Hepatocyte (in vitro differentiated cells): ENCODE results near the gene HLA-DPB1. TPM values are rescaled to one million over a fixed set of nuclear protein-coding genes. Genes with fewer than 3 reads are reported as not detected.

ENCODE experiments used
- DNase-seq: peaks from one replicate; pipeline ENCODE4 v3.0.0-alpha.2; 2016; ENCODE audit warnings: low spot score
- H2AFZ ChIP-seq: fragments of 200-600 bp; sonication (generic); 2 replicates; pipeline ENCODE4 v1.6.0; 2016; ENCODE audit warnings: antibody characterized with exemption, mild to moderate bottlenecking
- H3K27ac ChIP-seq: fragments of 200-600 bp; sonication (generic); 2 replicates; pipeline ENCODE4 v1.5.1; 2016; ENCODE audit warnings: mild to moderate bottlenecking
- H3K27me3 ChIP-seq: fragments of 200-600 bp; sonication (generic); 2 replicates; pipeline ENCODE4 v1.6.1; 2016
- H3K36me3 ChIP-seq: fragments of 200-600 bp; sonication (generic); replicated peaks from 2 replicates; pipeline ENCODE4 v1.5.1; 2016; ENCODE audit warnings: low read depth; ENCODE audit not compliant: insufficient read depth
- H3K4me1 ChIP-seq: fragments of 200-600 bp; sonication (generic); 2 replicates; pipeline ENCODE4 v1.5.1; 2016; ENCODE audit warnings: mild to moderate bottlenecking, moderate library complexity; ENCODE audit not compliant: insufficient read depth
- H3K4me2 ChIP-seq: fragments of 200-600 bp; sonication (generic); 2 replicates; pipeline ENCODE4 v1.6.0; 2016
- H3K4me3 ChIP-seq: fragments of 200-600 bp; sonication (generic); 2 replicates; pipeline ENCODE4 v1.5.1; 2016; ENCODE audit warnings: mild to moderate bottlenecking
- H3K79me2 ChIP-seq: fragments of 200-600 bp; sonication (generic); 2 replicates; pipeline ENCODE4 v1.6.0; 2017; ENCODE audit warnings: mild to moderate bottlenecking
- H3K9me2 ChIP-seq: fragments of 200-600 bp; sonication (generic); replicated peaks from 2 replicates; pipeline ENCODE4 v1.6.0; 2017; ENCODE audit warnings: mild to moderate bottlenecking; ENCODE audit not compliant: insufficient read depth
- H3K9me3 ChIP-seq: fragments of 200-600 bp; sonication (generic); 2 replicates; pipeline ENCODE4 v1.5.1; 2016; ENCODE audit warnings: low read depth, mild to moderate bottlenecking
- H4K20me1 ChIP-seq: fragments of 200-600 bp; sonication (generic); 2 replicates; pipeline ENCODE4 v1.6.0; 2016; ENCODE audit warnings: mild to moderate bottlenecking; ENCODE audit not compliant: insufficient read depth, poor library complexity, severe bottlenecking
- CTCF ChIP-seq: fragments of 200-600 bp; sonication (generic); IDR thresholded peaks from 2 replicates; pipeline ENCODE4 v1.5.1; 2016; ENCODE audit warnings: antibody characterized with exemption, mild to moderate bottlenecking; ENCODE audit not compliant: poor library complexity
- EZH2 ChIP-seq: fragments of 200-600 bp; sonication (generic); IDR thresholded peaks from 2 replicates; pipeline ENCODE4 v1.6.1; 2016; ENCODE audit warnings: antibody characterized with exemption, mild to moderate bottlenecking, borderline replicate concordance
- EZH2phosphoT487 ChIP-seq: fragments of 200-600 bp; sonication (generic); IDR thresholded peaks from one replicate; pipeline ENCODE4 v1.6.1; 2018; ENCODE audit warnings: antibody characterized with exemption, mild to moderate bottlenecking, low read depth, moderate library complexity; ENCODE audit not compliant: unreplicated experiment, severe bottlenecking
- WGBS: methylation state at CpG from one replicate; pipeline ENCODE4 v1.1.6; 2016; ENCODE audit warnings: low lambda C conversion rate; ENCODE audit errors: missing lambda C conversion rate; 5-methylcytosine and 5-hydroxymethylcytosine counted together
- polyA plus RNA-seq: library from polyadenylated mRNA; unstranded; fragments of >200 nt; fragmentation: Nextera tagmentation; extraction: Ambion mirVana; gene quantifications from 2 replicates; pipeline ENCODE4 v1.2.1, GENCODE V29; 2016
- total RNA-seq: library from RNA; depleted of rRNA; stranded (reverse); fragments of >200 nt; gene quantifications from 2 replicates; pipeline ENCODE4 v1.2.3, GENCODE V29; 2014

Gene HLA-DPB1
- total and polyA plus RNA-seq, 2 experiments from 2014 or later, result 12.4 to 22.1 TPM

GRCh38 chr6:33081098-33081824 is 5.5 kb downstream of the HLA-DPB1 start:
- Histone ChIP-seq H3K9me3 (no peaks in the 10 kb centered on the region), H3K4me3 (peak overlapping the region; percentile 46), H3K79me2 (no peaks in the 10 kb centered on the region), H3K27ac (peak overlapping the region; percentile 81), H2AFZ (peak overlapping the region; percentile 96), H3K9me2 (no peaks in the 10 kb centered on the region), H3K4me1 (no peaks in the 10 kb centered on the region), H3K4me2 (peak overlapping the region; percentile 83), H3K27me3 (no peaks in the 10 kb centered on the region), H4K20me1 (no peaks in the 10 kb centered on the region), H3K36me3 (no peaks in the 10 kb centered on the region)
- 60% methylated on average over 16 of the region's 16 CpGs for WGBS
- TF ChIP-seq EZH2phosphoT487, result no peak
- TF ChIP-seq EZH2, result no peak
- no peak for TF ChIP-seq CTCF
- DNase-seq, result no peak

- Histone ChIP-seq H3K4me3 (no peak overlapping the region), H4K20me1 (no peaks in the 10 kb centered on the region), H3K27ac (no peak overlapping the region), H3K79me2 (no peaks in the 10 kb centered on the region), H3K9me2 (no peaks in the 10 kb centered on the region), H2AFZ (no peak overlapping the region), H3K27me3 (no peaks in the 10 kb centered on the region), H3K36me3 (no peaks in the 10 kb centered on the region), H3K9me3 (no peaks in the 10 kb centered on the region), H3K4me2 (no peak overlapping the region), H3K4me1 (no peaks in the 10 kb centered on the region)
- peak; percentile 71 for DNase-seq
- WGBS, result 36% methylated on average over 2 of the region's 2 CpGs
- TF ChIP-seq EZH2phosphoT487, result no peak
- TF ChIP-seq CTCF, result peak; percentile 51
Observed at GRCh38 chr6:33082702-33083101, 6.9 kb downstream of the HLA-DPB1 start.

GRCh38 chr6:33085627-33086026 is 9.8 kb downstream of the HLA-DPB1 start:
- Histone ChIP-seq H3K79me2 (no peaks in the 10 kb centered on the region), H3K4me1 (no peaks in the 10 kb centered on the region), H3K27ac (no peak overlapping the region), H3K27me3 (no peaks in the 10 kb centered on the region), H3K4me3 (no peak overlapping the region), H3K36me3 (no peaks in the 10 kb centered on the region), H2AFZ (no peak overlapping the region), H3K9me2 (no peaks in the 10 kb centered on the region), H3K4me2 (no peak overlapping the region), H4K20me1 (no peaks in the 10 kb centered on the region), H3K9me3 (no peaks in the 10 kb centered on the region)
- 84% methylated on average over 8 of the region's 8 CpGs for WGBS
- DNase-seq, result no peak
- TF ChIP-seq EZH2, result no peak
- no peak for TF ChIP-seq EZH2phosphoT487
- TF ChIP-seq CTCF, result no peak
